Measurements from ENCODE around the gene LRRC7.

Gene LRRC7

DNA sequence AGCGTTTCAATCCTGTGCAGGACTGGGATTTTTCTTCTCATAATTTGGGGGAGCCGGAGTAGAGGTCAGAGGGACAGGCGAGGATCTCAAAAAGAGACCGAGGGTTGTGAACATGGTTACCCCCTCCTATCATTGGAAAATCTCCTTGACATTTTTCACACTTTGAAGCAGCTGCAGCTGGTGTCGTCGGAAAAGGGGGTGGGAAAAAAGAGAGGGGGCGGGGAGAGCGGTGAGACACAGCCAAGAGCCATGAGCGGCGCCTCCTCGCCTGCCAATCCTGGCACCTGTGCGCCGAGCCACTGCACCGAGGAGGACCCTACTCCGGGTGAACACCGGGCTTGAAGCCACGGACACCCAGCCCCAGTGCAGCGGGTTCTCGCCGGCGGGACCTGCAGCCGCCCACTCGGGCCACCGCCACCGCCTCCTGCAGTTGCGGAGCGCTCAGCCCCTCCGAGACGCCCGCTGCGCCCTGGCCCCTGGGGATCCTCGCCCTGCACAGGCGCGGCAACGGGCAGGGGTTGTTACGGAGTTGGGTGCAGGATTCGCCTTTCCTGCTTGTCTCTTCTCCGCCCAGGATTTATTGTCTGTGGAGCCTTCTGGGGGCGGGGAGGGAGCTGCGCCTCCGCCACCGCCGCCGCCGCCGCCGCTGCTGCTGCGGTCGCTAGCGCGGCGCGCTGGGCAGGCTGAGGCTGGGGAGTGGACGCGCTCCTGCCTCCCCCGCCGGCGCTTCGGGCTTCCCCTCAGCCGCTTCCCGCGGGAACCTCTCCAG lies at the start of gene LRRC7:
Gene LRRC7 (plus strand): TSS at position 271 of the 769 bp plus-strand sequence. CDS start 718 bp downstream, outside the sequence.
- H3K27me3 ChIP-seq (ENCODE audit: insufficient read depth, low read length), result peaks cover 25% of the 10 kb centered on the region

DNA sequence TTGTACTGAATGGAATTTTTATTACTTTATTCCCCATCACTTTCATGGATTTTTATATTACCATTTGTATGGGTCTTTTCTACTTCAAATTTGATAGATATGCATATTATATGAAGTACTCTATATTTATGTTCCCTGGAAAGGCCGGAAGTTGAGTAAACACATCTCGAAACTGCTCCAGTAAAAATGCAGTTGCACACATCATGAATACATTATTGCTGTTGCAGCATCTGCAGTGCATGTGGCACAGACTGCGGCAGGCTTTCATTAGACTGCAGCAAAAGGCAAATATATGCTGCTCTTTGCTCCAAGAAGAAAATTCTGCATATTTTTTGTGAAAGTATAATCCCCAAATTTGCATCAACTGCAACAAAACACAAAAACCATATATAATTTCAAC lies 48.7 kb upstream of the LRRC7 start:
- H3K27me3 ChIP-seq (ENCODE audit: insufficient read depth, low read length), result no peaks in the 10 kb centered on the region
- no peak overlapping the region for H2AFZ ChIP-seq (ENCODE audit: low read depth, low read length)
- no peaks in the 10 kb centered on the region for H3K36me3 ChIP-seq (ENCODE audit: insufficient read depth, low read length)
- no peaks in the 10 kb centered on the region for H3K9me3 ChIP-seq (ENCODE audit: low read length)
- H3K4me3 ChIP-seq (ENCODE audit: low read length), result no peak overlapping the region
- H3K4me1 ChIP-seq (ENCODE audit: insufficient read depth, low read length), result peaks cover 3% of the 10 kb centered on the region

More for the DNA sequence above, at the start of gene LRRC7:
- H3K9me3 ChIP-seq (ENCODE audit: low read length), result no peaks in the 10 kb centered on the region
- no peaks in the 10 kb centered on the region for H3K36me3 ChIP-seq (ENCODE audit: insufficient read depth, low read length)
- H3K4me3 ChIP-seq (ENCODE audit: low read length), result peak within 1 kb of the TSS; percentile 56
- H2AFZ ChIP-seq (ENCODE audit: low read depth, low read length), result peak within 1 kb of the TSS; percentile 92
- H3K4me1 ChIP-seq (ENCODE audit: insufficient read depth, low read length), result peaks cover 28% of the 10 kb centered on the region

DNA sequence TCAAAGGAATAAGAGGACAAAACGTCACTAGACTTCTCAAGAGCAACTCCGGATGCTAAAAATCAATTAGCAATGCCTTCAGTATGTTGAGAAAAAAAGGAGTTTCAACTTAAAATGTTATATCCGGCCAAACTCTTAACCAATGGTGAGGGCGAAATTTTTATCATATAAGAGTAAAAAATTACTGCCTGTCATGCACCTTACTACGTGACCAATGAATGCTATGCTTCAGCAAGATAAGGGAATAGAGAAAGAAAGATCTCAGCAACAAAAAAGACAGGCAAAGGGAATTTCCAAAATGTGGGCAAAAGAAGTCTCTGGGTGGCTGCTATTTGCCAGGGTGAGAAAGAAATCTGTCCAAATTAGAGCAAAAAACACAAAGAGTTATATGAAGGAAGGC lies 47.4 kb upstream of the LRRC7 start:
- no peaks in the 10 kb centered on the region for H3K27me3 ChIP-seq (ENCODE audit: insufficient read depth, low read length)
- H3K4me3 ChIP-seq (ENCODE audit: low read length), result no peak overlapping the region
- no peak overlapping the region for H2AFZ ChIP-seq (ENCODE audit: low read depth, low read length)
- peaks cover 3% of the 10 kb centered on the region for H3K4me1 ChIP-seq (ENCODE audit: insufficient read depth, low read length)
- no peaks in the 10 kb centered on the region for H3K9me3 ChIP-seq (ENCODE audit: low read length)
- no peaks in the 10 kb centered on the region for H3K36me3 ChIP-seq (ENCODE audit: insufficient read depth, low read length)

DNA sequence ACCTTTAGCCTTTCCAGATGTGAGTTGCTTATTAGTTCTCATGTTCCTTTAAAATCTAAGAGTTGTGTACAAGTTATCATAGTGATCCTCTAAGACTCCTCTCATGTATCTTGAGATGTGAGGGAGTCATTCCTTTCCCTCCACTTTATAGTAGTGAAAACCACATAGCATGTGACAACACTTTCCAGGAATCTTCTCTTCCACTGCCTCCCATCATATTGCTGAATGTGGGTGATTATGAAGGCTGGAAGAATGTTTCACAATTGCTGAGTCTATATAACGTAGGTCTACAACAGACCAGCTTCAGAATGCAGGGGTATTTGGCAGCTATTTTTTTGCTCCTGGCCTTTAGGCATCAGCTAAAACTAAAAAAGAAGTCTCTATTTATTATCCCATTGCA lies 44.7 kb upstream of the LRRC7 start:
- H3K4me3 ChIP-seq (ENCODE audit: low read length), result no peak overlapping the region
- H2AFZ ChIP-seq (ENCODE audit: low read depth, low read length), result no peak overlapping the region
- H3K9me3 ChIP-seq (ENCODE audit: low read length), result no peaks in the 10 kb centered on the region
- H3K27me3 ChIP-seq (ENCODE audit: insufficient read depth, low read length), result no peaks in the 10 kb centered on the region
- no peaks in the 10 kb centered on the region for H3K36me3 ChIP-seq (ENCODE audit: insufficient read depth, low read length)
- H3K4me1 ChIP-seq (ENCODE audit: insufficient read depth, low read length), result no peaks in the 10 kb centered on the region

DNA sequence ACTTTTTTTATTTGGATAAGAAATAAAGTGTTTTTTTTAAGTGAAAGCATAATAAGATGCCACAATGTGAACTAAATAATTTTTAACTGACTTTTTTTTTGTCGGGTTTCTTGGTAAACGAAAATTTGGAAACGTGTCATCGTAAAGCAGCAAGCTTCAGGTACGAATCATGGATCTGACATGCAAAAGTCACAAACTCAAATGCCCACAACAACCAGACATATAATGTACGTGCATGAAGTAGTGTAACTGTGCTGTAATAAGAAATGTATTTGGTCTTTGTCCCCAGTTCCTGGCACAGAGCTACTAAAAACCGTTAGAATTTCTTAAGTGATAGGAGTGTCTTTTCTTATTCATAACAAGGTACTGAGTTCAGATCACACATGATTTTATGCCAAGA lies 44.3 kb upstream of the LRRC7 start:
- Histone ChIP-seq H3K4me1 (ENCODE audit: insufficient read depth, low read length) (no peaks in the 10 kb centered on the region), H3K9me3 (ENCODE audit: low read length) (no peaks in the 10 kb centered on the region), H3K36me3 (ENCODE audit: insufficient read depth, low read length) (no peaks in the 10 kb centered on the region), H3K27me3 (ENCODE audit: insufficient read depth, low read length) (no peaks in the 10 kb centered on the region), H2AFZ (ENCODE audit: low read depth, low read length) (no peak overlapping the region), H3K4me3 (ENCODE audit: low read length) (no peak overlapping the region)

DNA sequence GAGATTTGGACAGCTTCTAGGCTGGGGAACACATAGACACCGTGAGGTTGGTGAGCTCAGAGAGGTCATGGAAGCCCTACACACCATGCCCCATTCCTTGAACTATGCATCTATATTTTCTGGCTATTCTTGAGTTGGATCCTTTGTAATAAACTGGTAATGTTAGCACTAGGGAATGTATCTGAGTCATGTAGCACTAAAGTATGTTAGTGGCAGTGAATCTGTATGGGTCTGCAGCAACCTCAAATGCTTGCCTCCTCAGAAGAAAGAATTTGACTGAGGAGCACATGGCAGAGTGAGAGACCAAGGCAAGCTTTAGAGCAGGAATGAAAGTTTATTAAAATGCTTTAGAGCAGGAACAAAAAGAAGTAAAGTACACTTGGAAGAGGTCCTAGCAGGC lies 43.7 kb upstream of the LRRC7 start:
- no peak overlapping the region for H2AFZ ChIP-seq (ENCODE audit: low read depth, low read length)
- no peaks in the 10 kb centered on the region for H3K36me3 ChIP-seq (ENCODE audit: insufficient read depth, low read length)
- no peaks in the 10 kb centered on the region for H3K9me3 ChIP-seq (ENCODE audit: low read length)
- no peaks in the 10 kb centered on the region for H3K4me1 ChIP-seq (ENCODE audit: insufficient read depth, low read length)
- H3K27me3 ChIP-seq (ENCODE audit: insufficient read depth, low read length), result no peaks in the 10 kb centered on the region
- no peak overlapping the region for H3K4me3 ChIP-seq (ENCODE audit: low read length)

DNA sequence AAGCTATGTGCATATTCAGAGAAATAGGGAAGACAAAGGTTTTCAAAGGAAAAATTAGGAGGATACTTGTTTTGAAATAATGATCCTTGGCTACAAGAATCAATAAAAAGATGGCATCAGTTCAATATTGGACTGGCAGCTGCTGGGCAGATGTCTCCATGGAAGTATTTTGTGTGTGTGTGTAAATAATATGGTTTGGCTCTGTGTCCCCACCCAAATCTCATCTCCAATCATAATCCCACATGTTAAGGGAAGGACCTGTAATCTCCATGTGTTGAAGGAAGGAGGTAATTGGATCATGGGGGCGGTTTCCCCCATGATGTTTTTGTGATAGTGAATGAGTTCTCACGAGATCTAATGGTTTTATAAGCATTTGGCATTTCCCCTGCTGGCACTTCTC lies 40.4 kb upstream of the LRRC7 start:
- no peaks in the 10 kb centered on the region for H3K9me3 ChIP-seq (ENCODE audit: low read length)
- H3K4me3 ChIP-seq (ENCODE audit: low read length), result no peak overlapping the region
- H3K27me3 ChIP-seq (ENCODE audit: insufficient read depth, low read length), result no peaks in the 10 kb centered on the region
- H3K36me3 ChIP-seq (ENCODE audit: insufficient read depth, low read length), result no peaks in the 10 kb centered on the region
- H3K4me1 ChIP-seq (ENCODE audit: insufficient read depth, low read length), result no peaks in the 10 kb centered on the region
- no peak overlapping the region for H2AFZ ChIP-seq (ENCODE audit: low read depth, low read length)

DNA sequence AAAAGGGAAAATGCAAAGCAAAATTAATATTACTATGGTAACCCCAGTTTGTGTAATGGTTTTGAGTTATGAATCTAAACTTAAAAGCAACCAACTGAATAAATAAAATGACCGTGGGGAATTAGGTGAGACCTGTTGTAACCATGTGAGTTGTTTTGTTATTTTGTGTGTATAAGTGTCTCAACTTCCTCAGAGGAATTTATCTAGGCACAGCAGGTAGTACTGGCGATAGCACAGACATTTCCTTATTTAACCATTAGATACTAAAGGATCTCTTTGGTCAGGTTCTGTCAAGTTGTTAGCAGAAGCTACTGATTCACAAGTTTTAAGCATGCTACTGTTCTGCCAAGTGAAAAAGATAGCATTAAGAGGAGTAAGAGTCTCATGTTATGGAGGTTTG lies 39.3 kb upstream of the LRRC7 start:
- no peaks in the 10 kb centered on the region for H3K36me3 ChIP-seq (ENCODE audit: insufficient read depth, low read length)
- no peaks in the 10 kb centered on the region for H3K4me1 ChIP-seq (ENCODE audit: insufficient read depth, low read length)
- H3K9me3 ChIP-seq (ENCODE audit: low read length), result no peaks in the 10 kb centered on the region
- H3K4me3 ChIP-seq (ENCODE audit: low read length), result no peak overlapping the region
- H2AFZ ChIP-seq (ENCODE audit: low read depth, low read length), result no peak overlapping the region
- no peaks in the 10 kb centered on the region for H3K27me3 ChIP-seq (ENCODE audit: insufficient read depth, low read length)

DNA sequence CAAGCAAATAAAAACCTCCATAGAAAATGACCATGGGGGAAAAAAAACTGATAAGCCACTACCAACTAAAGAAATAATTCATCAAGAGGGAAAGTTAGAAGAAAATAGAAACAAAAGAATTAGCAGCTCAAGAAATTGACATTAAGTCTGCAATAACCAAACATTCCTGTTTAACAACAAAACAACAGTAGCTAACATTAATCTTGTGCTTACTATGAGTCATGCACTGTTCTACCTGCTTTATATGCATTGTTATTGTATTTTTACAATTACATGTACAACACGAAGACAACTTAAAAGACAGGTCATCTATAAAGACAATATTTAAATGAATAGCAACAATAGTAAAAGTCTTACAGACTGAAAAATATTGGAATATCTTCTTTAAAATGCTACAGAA lies 34.4 kb upstream of the LRRC7 start:
- Histone ChIP-seq H3K36me3 (ENCODE audit: insufficient read depth, low read length) (no peaks in the 10 kb centered on the region), H3K4me1 (ENCODE audit: insufficient read depth, low read length) (no peaks in the 10 kb centered on the region)

DNA sequence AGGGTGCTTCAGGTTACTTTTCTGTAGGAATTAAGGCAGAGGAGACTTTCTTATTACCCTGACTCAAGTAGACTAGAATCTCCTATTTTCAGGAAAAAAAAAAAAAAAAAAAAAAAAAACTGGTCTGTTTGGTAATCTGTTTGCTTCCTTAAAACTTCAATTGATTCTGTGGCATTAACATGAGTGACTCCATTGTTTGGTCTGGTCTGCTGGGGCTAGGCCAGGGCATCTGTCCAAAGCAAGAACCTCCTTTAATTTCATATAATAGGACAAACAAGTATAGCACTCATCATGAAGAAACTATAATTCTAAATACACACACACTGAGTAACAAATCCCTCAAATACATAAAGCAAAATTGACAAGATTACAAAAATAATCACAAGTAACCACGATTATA lies 32.9 kb upstream of the LRRC7 start:
- Histone ChIP-seq H2AFZ (ENCODE audit: low read depth, low read length) (no peak overlapping the region), H3K36me3 (ENCODE audit: insufficient read depth, low read length) (no peaks in the 10 kb centered on the region), H3K9me3 (ENCODE audit: low read length) (no peaks in the 10 kb centered on the region), H3K4me1 (ENCODE audit: insufficient read depth, low read length) (no peaks in the 10 kb centered on the region), H3K27me3 (ENCODE audit: insufficient read depth, low read length) (no peaks in the 10 kb centered on the region), H3K4me3 (ENCODE audit: low read length) (no peak overlapping the region)

More for the DNA sequence above, 34.4 kb upstream of the LRRC7 start:
- Histone ChIP-seq H3K4me3 (ENCODE audit: low read length) (no peak overlapping the region), H3K9me3 (ENCODE audit: low read length) (no peaks in the 10 kb centered on the region), H2AFZ (ENCODE audit: low read depth, low read length) (no peak overlapping the region), H3K27me3 (ENCODE audit: insufficient read depth, low read length) (no peaks in the 10 kb centered on the region)

DNA sequence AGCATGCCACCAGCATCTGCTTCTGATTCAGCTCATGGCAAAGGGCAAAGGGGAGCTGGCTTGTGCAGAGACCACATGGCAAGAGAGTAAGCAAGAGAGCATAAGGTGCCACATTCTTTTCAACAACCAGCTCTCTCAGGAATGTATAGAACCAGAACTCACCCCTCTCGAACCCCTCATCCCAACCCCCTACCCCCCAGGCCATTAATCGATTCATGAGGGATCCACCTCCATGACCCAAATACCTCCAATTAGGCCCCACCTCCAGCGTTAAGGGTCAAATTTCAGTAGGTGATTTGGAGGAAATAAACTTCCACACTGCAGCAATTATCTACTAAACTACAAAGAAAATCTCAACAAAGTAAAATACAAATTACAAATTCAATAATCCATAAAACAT lies 32.2 kb upstream of the LRRC7 start:
- H3K27me3 ChIP-seq (ENCODE audit: insufficient read depth, low read length), result no peaks in the 10 kb centered on the region
- no peaks in the 10 kb centered on the region for H3K4me1 ChIP-seq (ENCODE audit: insufficient read depth, low read length)
- no peaks in the 10 kb centered on the region for H3K36me3 ChIP-seq (ENCODE audit: insufficient read depth, low read length)
- H2AFZ ChIP-seq (ENCODE audit: low read depth, low read length), result no peak overlapping the region
- no peaks in the 10 kb centered on the region for H3K9me3 ChIP-seq (ENCODE audit: low read length)
- H3K4me3 ChIP-seq (ENCODE audit: low read length), result no peak overlapping the region

DNA sequence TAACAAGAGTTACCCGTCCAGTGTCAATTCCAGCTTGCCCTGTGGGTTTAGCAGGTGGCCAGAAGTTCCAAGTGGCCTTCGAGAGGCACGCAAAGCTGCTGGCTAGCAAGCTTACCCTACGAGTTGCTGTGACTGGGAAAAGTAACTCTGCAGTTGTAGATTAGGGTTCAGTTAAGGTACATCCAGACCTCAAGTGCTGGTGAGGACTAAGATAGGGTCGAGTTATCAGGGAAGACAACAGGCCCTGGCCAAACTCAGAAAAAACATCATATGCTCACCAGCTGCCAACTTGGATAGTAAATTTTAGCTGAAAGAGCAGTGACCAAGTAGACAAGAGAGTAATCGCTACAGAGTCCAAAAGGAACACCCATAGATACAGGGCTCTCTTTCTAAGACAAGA lies 27.7 kb upstream of the LRRC7 start:
- Histone ChIP-seq H3K27me3 (ENCODE audit: insufficient read depth, low read length) (no peaks in the 10 kb centered on the region), H3K4me1 (ENCODE audit: insufficient read depth, low read length) (peaks cover 7% of the 10 kb centered on the region), H3K36me3 (ENCODE audit: insufficient read depth, low read length) (no peaks in the 10 kb centered on the region), H2AFZ (ENCODE audit: low read depth, low read length) (no peak overlapping the region), H3K4me3 (ENCODE audit: low read length) (no peak overlapping the region), H3K9me3 (ENCODE audit: low read length) (no peaks in the 10 kb centered on the region)

DNA sequence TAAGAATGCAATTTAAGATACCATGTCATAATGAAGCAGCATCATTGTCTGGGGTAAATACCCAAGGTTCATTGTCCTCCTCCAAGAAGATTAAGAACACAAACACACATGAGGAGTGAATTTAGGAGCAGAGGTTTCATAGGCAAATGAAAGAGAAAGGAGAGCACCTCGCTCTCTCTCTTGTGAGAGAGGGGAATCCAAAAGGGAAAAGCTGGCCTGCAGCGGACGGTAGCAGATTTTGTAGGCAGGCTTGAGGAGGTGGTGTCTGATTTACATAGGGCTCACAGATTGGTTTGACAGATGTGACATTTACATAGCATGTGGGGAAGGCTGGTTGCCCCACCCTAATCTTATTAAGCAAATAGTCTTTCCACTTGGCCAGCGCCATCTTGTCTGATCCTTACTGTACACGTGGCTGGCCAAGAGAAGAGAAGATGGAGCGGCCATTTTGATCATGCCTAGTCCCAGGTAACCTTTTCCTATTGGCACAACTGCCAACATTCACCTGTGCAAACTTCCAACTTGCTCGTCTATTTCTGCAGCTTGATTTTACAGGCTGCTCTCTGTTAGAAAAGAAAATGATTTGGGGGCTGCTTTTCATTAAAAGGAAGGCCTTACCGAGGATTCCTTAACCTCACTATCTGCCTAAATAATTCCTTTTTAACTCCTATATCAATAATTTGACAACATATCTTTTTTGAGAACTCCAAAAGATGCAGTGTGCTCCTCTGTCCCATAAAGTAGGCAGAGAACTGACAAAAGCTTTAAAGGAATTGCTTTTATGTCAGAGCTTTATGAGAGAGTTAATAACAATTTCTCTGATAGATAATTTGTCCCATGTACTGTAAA lies 16.0 kb upstream of the LRRC7 start:
- H3K27me3 ChIP-seq (ENCODE audit: insufficient read depth, low read length), result no peaks in the 10 kb centered on the region
- no peaks in the 10 kb centered on the region for H3K36me3 ChIP-seq (ENCODE audit: insufficient read depth, low read length)
- no peak overlapping the region for H3K4me3 ChIP-seq (ENCODE audit: low read length)
- no peak overlapping the region for H2AFZ ChIP-seq (ENCODE audit: low read depth, low read length)
- H3K9me3 ChIP-seq (ENCODE audit: low read length), result no peaks in the 10 kb centered on the region
- no peaks in the 10 kb centered on the region for H3K4me1 ChIP-seq (ENCODE audit: insufficient read depth, low read length)

All from neuron (in vitro differentiated cells).